Mesothelial cell of epicardium (in vitro differentiated cells): ENCODE measurements around the gene HOXA13. TPM values are rescaled to one million over a fixed set of nuclear protein-coding genes. Genes with fewer than 3 reads are reported as not detected.

ENCODE experiments used
- DNase-seq, 2 experiments: peaks; one replicate each; pipeline ENCODE4 v3.0.0; 2021; ENCODE audit warnings: low spot score in 2 of 2; ENCODE audit not compliant: unreplicated experiment in 2 of 2
- H3K27ac Mint-ChIP-seq: 2 replicates; pipeline ENCODE4 v1.8.0; 2021; ENCODE audit warnings: mixed read lengths
- H3K27me3 Mint-ChIP-seq: 2 replicates; pipeline ENCODE4 v1.8.0; 2021; ENCODE audit warnings: low read depth, mixed read lengths
- H3K36me3 Mint-ChIP-seq: 2 replicates; pipeline ENCODE4 v1.8.0; 2021; ENCODE audit warnings: mixed read lengths
- H3K4me1 Mint-ChIP-seq: 2 replicates; pipeline ENCODE4 v1.8.0; 2021; ENCODE audit warnings: mixed read lengths
- H3K4me3 Mint-ChIP-seq: 2 replicates; pipeline ENCODE4 v1.8.0; 2021; ENCODE audit warnings: mild to moderate bottlenecking, moderate library complexity, mixed read lengths
- H3K9me3 Mint-ChIP-seq: 2 replicates; pipeline ENCODE4 v1.8.0; 2021; ENCODE audit warnings: mixed read lengths
- total RNA-seq: library from RNA; stranded (reverse); gene quantifications from 3 replicates; pipeline ENCODE4 v1.2.1, GENCODE V29; 2021
- TF ChIP-seq, protein P1 (sequence below): fragments of 200-600 bp; sonication (generic); IDR thresholded peaks from one replicate; pipeline ENCODE4 v1.5.0; 2021; ENCODE audit warnings: antibody characterized with exemption; ENCODE audit not compliant: unreplicated experiment

HOXA13 gene
- total RNA-seq, 1 donor from 2014 or later = 7.7 TPM

DNA sequence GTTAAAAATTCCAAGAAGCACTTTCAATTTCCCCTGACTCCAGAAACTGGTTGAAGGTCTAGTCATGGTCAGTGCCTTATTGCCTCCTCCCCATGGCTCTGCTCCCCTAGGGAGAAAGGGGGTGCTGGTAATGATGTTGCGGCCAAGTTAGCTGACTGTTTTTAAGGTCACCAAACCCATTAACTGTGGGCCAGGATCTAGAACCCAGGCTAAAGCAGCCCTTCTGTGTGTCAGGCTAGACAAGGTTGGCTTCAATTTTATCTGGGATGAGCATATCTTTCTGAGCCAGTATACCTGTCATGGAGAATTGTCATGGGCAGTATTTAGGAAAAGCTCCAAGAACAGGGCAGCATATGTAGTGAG is 11.2 kb upstream of the HOXA13 start:
- TF ChIP-seq, protein P1, sequence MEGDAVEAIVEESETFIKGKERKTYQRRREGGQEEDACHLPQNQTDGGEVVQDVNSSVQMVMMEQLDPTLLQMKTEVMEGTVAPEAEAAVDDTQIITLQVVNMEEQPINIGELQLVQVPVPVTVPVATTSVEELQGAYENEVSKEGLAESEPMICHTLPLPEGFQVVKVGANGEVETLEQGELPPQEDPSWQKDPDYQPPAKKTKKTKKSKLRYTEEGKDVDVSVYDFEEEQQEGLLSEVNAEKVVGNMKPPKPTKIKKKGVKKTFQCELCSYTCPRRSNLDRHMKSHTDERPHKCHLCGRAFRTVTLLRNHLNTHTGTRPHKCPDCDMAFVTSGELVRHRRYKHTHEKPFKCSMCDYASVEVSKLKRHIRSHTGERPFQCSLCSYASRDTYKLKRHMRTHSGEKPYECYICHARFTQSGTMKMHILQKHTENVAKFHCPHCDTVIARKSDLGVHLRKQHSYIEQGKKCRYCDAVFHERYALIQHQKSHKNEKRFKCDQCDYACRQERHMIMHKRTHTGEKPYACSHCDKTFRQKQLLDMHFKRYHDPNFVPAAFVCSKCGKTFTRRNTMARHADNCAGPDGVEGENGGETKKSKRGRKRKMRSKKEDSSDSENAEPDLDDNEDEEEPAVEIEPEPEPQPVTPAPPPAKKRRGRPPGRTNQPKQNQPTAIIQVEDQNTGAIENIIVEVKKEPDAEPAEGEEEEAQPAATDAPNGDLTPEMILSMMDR = no peak
- Mint-ChIP-seq H3K36me3 (no peaks in the 10 kb centered on the region), H3K27me3 (peaks cover 99% of the 10 kb centered on the region), H3K4me3 (no peak overlapping the region), H3K9me3 (no peaks in the 10 kb centered on the region), H3K4me1 (peaks cover 20% of the 10 kb centered on the region), H3K27ac (no peak overlapping the region)
- DNase-seq = no peak

DNA sequence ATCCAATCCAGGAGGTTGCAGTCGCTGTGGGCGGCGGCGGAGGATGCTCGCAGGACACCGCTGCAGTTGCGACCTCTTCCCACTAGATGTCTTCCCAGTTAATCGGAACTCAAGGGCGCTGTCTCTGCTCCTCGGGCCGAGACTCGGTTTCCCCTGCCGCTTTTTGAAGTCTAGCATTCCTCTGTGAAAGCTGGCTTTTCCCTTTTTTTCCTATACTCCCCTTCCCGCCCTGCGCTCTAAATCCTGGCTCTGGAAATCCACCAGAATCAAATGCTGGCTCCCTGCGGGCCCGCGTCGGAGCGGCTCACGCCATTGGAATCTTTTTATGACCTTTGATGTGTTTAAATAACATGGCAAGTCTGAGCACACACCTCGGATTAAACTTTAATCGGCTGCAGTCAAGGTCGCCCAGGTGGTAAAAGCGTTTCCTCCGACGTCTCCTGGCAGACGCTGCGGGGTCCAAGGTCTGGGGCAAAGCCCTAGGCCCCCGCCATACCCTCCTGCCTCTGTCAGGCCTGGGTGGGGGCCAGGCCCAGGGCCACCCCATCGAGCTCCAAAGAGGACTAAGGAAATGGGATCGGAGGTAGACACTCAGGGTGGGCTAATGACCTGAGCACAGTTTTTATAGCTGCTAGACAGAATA is 10.7 kb upstream of the HOXA13 start:
- Mint-ChIP-seq H3K9me3 (no peaks in the 10 kb centered on the region), H3K27ac (no peak overlapping the region), H3K4me3 (peak overlapping the region; percentile 46), H3K36me3 (no peaks in the 10 kb centered on the region), H3K4me1 (peaks cover 21% of the 10 kb centered on the region), H3K27me3 (peaks cover 99% of the 10 kb centered on the region)
- TF ChIP-seq, protein P1 = peak; percentile 86
- DNase-seq = no peak

DNA sequence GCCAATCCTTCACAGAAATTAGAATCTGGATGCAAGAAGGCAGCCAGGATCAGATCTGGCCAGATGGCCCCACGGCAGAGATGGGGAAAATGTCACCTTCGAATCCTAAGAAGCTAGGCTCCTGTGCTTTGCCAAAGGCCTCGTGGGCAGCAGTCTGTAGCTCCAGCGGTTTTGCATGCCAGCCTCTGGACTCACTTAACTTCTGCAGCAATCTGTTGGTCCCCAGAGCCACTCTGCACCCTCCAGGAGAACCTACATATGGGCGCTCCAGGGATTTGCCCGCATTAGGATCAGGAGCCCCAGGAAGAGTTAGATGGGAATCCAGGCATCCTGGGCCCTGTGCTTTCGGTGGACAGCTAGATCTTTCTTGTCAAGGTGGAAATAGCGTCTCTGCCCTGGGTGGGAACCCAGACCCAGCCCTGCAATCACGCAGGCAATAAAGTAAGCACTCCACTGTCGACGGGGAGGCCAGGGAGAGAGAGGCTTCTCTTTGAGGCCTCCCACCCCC is 10.1 kb upstream of the HOXA13 start:
- Mint-ChIP-seq H3K9me3 (no peaks in the 10 kb centered on the region), H3K4me3 (no peak overlapping the region), H3K36me3 (no peaks in the 10 kb centered on the region), H3K27me3 (peaks cover 99% of the 10 kb centered on the region), H3K4me1 (peaks cover 25% of the 10 kb centered on the region), H3K27ac (no peak overlapping the region)
- TF ChIP-seq, protein P1 = no peak
- DNase-seq = no peak

DNA sequence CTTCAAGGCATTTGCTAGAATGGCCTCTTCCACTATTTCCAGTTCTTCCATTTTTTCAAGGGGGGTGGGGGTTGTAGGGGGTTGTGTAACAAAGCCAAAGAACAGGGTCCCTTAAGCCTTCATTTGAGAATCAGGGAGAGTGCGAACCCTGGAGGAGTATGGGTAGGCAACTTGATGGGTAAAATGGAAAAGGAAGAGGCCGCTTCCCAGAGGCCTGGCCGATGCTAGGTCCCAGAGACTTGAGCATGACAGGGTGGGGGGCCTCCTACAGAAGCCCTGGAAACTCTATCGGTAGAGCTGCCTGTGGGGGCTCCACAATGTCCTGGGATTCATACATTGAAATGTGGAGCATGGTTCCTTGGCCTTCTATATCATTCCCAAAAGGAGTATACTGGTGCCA is 9.1 kb upstream of the HOXA13 start:
- peaks cover 29% of the 10 kb centered on the region for H3K4me1 Mint-ChIP-seq
- TF ChIP-seq, protein P1 = no peak
- no peak overlapping the region for H3K4me3 Mint-ChIP-seq

DNA sequence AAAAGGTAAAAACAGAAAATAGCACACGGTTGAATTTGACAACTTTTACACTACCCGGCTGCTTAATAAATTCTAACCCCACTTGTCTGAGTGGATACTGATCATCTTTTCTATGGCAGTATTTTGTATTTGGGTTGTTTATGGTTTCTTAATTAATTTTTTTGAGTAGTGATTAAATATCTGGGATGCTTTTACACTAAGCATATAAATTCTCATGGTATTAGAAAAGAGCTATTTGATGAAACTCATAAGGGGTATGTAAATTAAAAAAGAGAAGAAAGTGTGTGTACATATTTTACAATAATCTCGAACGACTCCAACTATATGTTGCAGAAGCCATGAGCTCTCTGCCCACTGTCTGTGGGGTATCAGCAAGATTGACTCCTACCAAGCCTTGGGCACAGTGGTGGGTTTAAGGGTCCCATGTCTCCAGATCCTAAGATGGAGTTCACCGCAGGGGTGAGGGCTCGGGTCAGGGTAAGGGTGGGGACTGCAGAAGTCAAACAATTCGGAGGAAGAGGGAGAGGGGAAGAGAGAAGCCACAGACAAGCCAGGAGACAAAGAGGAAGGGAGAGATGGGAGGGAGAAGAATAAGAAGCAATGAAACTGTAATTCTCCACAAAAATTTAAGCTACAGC is 7.6 kb upstream of the HOXA13 start:
- Mint-ChIP-seq H3K4me1 (peaks cover 25% of the 10 kb centered on the region), H3K36me3 (no peaks in the 10 kb centered on the region), H3K4me3 (no peak overlapping the region), H3K27ac (no peak overlapping the region), H3K9me3 (no peaks in the 10 kb centered on the region), H3K27me3 (peaks cover 99% of the 10 kb centered on the region)
- TF ChIP-seq, protein P1 = no peak
- DNase-seq = no peak

More for the DNA sequence above, 9.1 kb upstream of the HOXA13 start:
- peaks cover 99% of the 10 kb centered on the region for H3K27me3 Mint-ChIP-seq
- no peaks in the 10 kb centered on the region for H3K9me3 Mint-ChIP-seq
- H3K36me3 Mint-ChIP-seq = no peaks in the 10 kb centered on the region
- DNase-seq = no peak
- H3K27ac Mint-ChIP-seq = no peak overlapping the region
